GM12878 (cell line): Measurements from ENCODE around the gene MAN2A1. TPM values are rescaled to one million over a fixed set of nuclear protein-coding genes. Genes with fewer than 3 reads are reported as not detected.
A peak's percentile ranks its signal among the peaks of the same experiment; 100 is the strongest.

Experiments
- ASH2L ChIP-seq: fragments of 300-600, 200-600 bp; sonication (generic); IDR thresholded peaks from 2 replicates; pipeline ENCODE4 v1.6.1; 2017; ENCODE audit warnings: low read depth, mild to moderate bottlenecking, borderline replicate concordance
- CHD4 ChIP-seq: fragments of 200-600 bp; sonication (generic); IDR thresholded peaks from 2 replicates; pipeline ENCODE4 v1.6.1; 2016; ENCODE audit warnings: mild to moderate bottlenecking
- JUNB ChIP-seq: IDR thresholded peaks from 2 replicates; pipeline ENCODE4 v1.6.1; 2016; ENCODE audit warnings: antibody characterized with exemption, mild to moderate bottlenecking
- KLF5 ChIP-seq: fragments of 450-650 bp; IDR thresholded peaks from 2 replicates; pipeline ENCODE4 v1.6.1; 2014; ENCODE audit warnings: mild to moderate bottlenecking; ENCODE audit not compliant: partially characterized antibody
- MLLT1 ChIP-seq: fragments of 450-650 bp; IDR thresholded peaks from 2 replicates; pipeline ENCODE4 v1.6.1; 2016; ENCODE audit warnings: mild to moderate bottlenecking
- MTA2 ChIP-seq: fragments of 450-650 bp; IDR thresholded peaks from 2 replicates; pipeline ENCODE4 v1.6.1; 2016; ENCODE audit warnings: low read depth, mild to moderate bottlenecking, moderate library complexity
- NFIC ChIP-seq: IDR thresholded peaks from 2 replicates; pipeline ENCODE4 v1.6.1; 2012; ENCODE audit warnings: low read depth, mild to moderate bottlenecking, inconsistent platforms, low read length, moderate library complexity
- REST ChIP-seq: IDR thresholded peaks from 2 replicates; pipeline ENCODE4 v1.6.1; 2012; ENCODE audit warnings: mild to moderate bottlenecking, low read depth, low read length
- RUNX3 ChIP-seq: IDR thresholded peaks from 2 replicates; pipeline ENCODE4 v1.6.1; 2012; ENCODE audit warnings: low read length, inconsistent platforms
- TCF12 ChIP-seq: IDR thresholded peaks from 2 replicates; pipeline ENCODE4 v1.6.1; 2011; ENCODE audit warnings: low read depth, mild to moderate bottlenecking, low read length
- ZBED1 ChIP-seq: IDR thresholded peaks from 2 replicates; pipeline ENCODE4 v1.6.1; 2016; ENCODE audit warnings: borderline replicate concordance
- polyA plus RNA-seq, 11 experiments: library from polyadenylated mRNA; depleted of rRNA in 4 of 11; unstranded in 6 of 11; stranded (reverse) in 5 of 11; fragments of >200 nt; fragmentation: Nextera tagmentation in 4 of 11; fragmentation: Illumina TruSeq in 1 of 11; extraction: Ambion mirVana in 4 of 11; extraction: Trizol in 1 of 11; gene quantifications; 1 replicate in 1 of 11; 2 replicates in 10 of 11; pipeline versions ENCODE4 v1.2.1 to v1.2.3, GENCODE V29; 2011 to 2016; ENCODE audit warnings: inconsistent platforms in 2 of 11, missing spikeins in 2 of 11, low read depth in 1 of 11
- total RNA-seq, 4 experiments: library from RNA; depleted of rRNA in 3 of 4; stranded (reverse); fragments of >200 nt in 3 of 4; fragmentation: Illumina TruSeq in 1 of 4; extraction: Trizol in 1 of 4; gene quantifications; 2 replicates each; pipeline versions ENCODE4 v1.2.1 to v1.2.3, GENCODE V29; 2013 to 2021
- TF ChIP-seq, protein P1 (sequence below): IDR thresholded peaks from 2 replicates; pipeline ENCODE4 v1.6.1; 2012; ENCODE audit warnings: improper control_type of control experiment, low read depth, low read length; ENCODE audit not compliant: insufficient replicate concordance

Gene MAN2A1
- total and polyA plus RNA-seq, 10 of the 15 experiments (the other 5 are each of a cell fraction or from before 2014, with no cell fraction given) = 4.2 to 27.9 (median 10.5) TPM

DNA sequence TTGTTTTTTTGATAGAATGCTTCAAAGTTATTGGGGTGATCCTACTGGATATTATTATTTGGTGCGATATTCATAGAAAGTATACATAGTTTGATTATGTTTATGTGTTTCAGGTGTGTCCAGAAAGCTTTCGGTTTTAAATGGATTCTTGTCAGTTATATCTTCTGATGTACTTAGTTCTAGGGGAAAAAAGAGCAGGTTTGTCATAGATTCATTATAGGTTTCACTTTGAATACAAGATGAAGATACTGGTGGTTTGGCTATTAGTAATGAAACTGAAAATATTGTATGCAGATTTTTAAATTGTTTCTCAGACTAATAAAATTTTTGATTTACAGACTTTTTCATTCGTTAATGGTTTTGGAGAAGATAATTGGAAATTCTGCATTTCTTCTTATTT, 98.9 kb downstream of the MAN2A1 start (continued):
- TF ChIP-seq MTA2 (peak; percentile 69), ZBED1 (no peak), JUNB (peak; percentile 76), ASH2L (no peak), KLF5 (no peak), MLLT1 (no peak), REST (no peak), CHD4 (no peak), TCF12 (no peak), NFIC (peak; percentile 46; the same call in 1 of the 2 replicates), RUNX3 (peak; percentile 46; the same call in 1 of the 2 replicates)
- TF ChIP-seq, protein P1, sequence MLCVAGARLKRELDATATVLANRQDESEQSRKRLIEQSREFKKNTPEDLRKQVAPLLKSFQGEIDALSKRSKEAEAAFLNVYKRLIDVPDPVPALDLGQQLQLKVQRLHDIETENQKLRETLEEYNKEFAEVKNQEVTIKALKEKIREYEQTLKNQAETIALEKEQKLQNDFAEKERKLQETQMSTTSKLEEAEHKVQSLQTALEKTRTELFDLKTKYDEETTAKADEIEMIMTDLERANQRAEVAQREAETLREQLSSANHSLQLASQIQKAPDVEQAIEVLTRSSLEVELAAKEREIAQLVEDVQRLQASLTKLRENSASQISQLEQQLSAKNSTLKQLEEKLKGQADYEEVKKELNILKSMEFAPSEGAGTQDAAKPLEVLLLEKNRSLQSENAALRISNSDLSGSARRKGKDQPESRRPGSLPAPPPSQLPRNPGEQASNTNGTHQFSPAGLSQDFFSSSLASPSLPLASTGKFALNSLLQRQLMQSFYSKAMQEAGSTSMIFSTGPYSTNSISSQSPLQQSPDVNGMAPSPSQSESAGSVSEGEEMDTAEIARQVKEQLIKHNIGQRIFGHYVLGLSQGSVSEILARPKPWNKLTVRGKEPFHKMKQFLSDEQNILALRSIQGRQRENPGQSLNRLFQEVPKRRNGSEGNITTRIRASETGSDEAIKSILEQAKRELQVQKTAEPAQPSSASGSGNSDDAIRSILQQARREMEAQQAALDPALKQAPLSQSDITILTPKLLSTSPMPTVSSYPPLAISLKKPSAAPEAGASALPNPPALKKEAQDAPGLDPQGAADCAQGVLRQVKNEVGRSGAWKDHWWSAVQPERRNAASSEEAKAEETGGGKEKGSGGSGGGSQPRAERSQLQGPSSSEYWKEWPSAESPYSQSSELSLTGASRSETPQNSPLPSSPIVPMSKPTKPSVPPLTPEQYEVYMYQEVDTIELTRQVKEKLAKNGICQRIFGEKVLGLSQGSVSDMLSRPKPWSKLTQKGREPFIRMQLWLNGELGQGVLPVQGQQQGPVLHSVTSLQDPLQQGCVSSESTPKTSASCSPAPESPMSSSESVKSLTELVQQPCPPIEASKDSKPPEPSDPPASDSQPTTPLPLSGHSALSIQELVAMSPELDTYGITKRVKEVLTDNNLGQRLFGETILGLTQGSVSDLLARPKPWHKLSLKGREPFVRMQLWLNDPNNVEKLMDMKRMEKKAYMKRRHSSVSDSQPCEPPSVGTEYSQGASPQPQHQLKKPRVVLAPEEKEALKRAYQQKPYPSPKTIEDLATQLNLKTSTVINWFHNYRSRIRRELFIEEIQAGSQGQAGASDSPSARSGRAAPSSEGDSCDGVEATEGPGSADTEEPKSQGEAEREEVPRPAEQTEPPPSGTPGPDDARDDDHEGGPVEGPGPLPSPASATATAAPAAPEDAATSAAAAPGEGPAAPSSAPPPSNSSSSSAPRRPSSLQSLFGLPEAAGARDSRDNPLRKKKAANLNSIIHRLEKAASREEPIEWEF = peak; percentile 66
